IMR-90 (cell line): ENCODE data around the gene MBTPS1. TPM values are rescaled to one million over a fixed set of nuclear protein-coding genes. Genes with fewer than 3 reads are reported as not detected.

Source experiments
- ATAC-seq: fragments of 200-7000 bp; cut with Tn5 transposase; 2 replicates; pipeline ENCODE4 v1.9.1; 2020; ENCODE audit warnings: low read depth, mild to moderate bottlenecking, moderate library complexity
- BruUV-seq: library from RNA; stranded (reverse); fragments of 400-500 nt; replicated peaks from 2 replicates; lab custom pipeline; 2021; lab: Mats Ljungman, UMichigan
- CTCF ChIA-PET: fragments of 300-600 bp; formaldehyde crosslinking; extraction: SDS; loops from one replicate; lab custom pipeline; 2021; ENCODE audit warnings: antibody characterized with exemption; lab: Yijun Ruan, JAX
- POLR2A ChIA-PET: fragments of 300-600 bp; sonication (Branson Sonifier 250); formaldehyde crosslinking; loops from one replicate; lab custom pipeline; 2022; ENCODE audit warnings: antibody characterized with exemption; ENCODE audit not compliant: unreplicated experiment; lab: Charles Lee
- DNase-seq: peaks from one replicate; pipeline ENCODE4 v3.0.0; 2013
- H2AFZ ChIP-seq: replicated peaks from 2 replicates; pipeline ENCODE3; 2013; ENCODE audit warnings: low read length, mild to moderate bottlenecking; ENCODE audit not compliant: poor library complexity
- H2AK5ac ChIP-seq: 2 replicates; pipeline ENCODE4 v1.6.1; 2013; ENCODE audit warnings: low read depth, low read length, inconsistent platforms
- H2AK9ac ChIP-seq: replicated peaks from 2 replicates; pipeline ENCODE3; 2013; ENCODE audit warnings: mild to moderate bottlenecking, low read depth, low read length, moderate library complexity; ENCODE audit not compliant: poor library complexity
- H2BK120ac ChIP-seq: 2 replicates; pipeline ENCODE4 v1.6.1; 2013; ENCODE audit warnings: low read depth, low read length, inconsistent platforms
- H2BK15ac ChIP-seq: 3 replicates; pipeline ENCODE4 v1.6.1; 2013; ENCODE audit warnings: low read depth, low read length, inconsistent platforms
- H2BK20ac ChIP-seq: 2 replicates; pipeline ENCODE4 v1.6.1; 2013; ENCODE audit warnings: low read depth, mild to moderate bottlenecking, inconsistent platforms, low read length, moderate library complexity
- H2BK5ac ChIP-seq: 2 replicates; pipeline ENCODE4 v1.6.1; 2013; ENCODE audit warnings: mild to moderate bottlenecking, low read depth, low read length, inconsistent platforms; ENCODE audit not compliant: poor library complexity, severe bottlenecking
- H3K14ac ChIP-seq: replicated peaks from 2 replicates; pipeline ENCODE4 v1.6.1; 2013; ENCODE audit warnings: low read depth, low read length, inconsistent platforms
- H3K18ac ChIP-seq: 2 replicates; pipeline ENCODE4 v1.6.1; 2013; ENCODE audit warnings: low read depth, low read length, control low read depth
- H3K23ac ChIP-seq: 2 replicates; pipeline ENCODE4 v1.6.1; 2013; ENCODE audit warnings: low read depth, low read length, inconsistent platforms
- H3K27ac ChIP-seq: 2 replicates; pipeline ENCODE4 v1.5.1; 2013; ENCODE audit warnings: mild to moderate bottlenecking, control low read depth, low read length; ENCODE audit not compliant: insufficient read depth
- H3K27me3 ChIP-seq: 2 replicates; pipeline ENCODE4 v1.6.1; 2013; ENCODE audit warnings: low read length; ENCODE audit not compliant: control insufficient read depth, insufficient read depth
- H3K36me3 ChIP-seq: 2 replicates; pipeline ENCODE4 v1.6.1; 2013; ENCODE audit warnings: low read length, mixed read lengths; ENCODE audit not compliant: control insufficient read depth, insufficient read depth
- H3K4ac ChIP-seq: 2 replicates; pipeline ENCODE4 v1.6.1; 2013; ENCODE audit warnings: low read depth, low read length, inconsistent platforms
- H3K4me1 ChIP-seq: 2 replicates; pipeline ENCODE4 v1.6.1; 2013; ENCODE audit warnings: low read length, mixed read lengths; ENCODE audit not compliant: control insufficient read depth, insufficient read depth
- H3K4me2 ChIP-seq: 2 replicates; pipeline ENCODE4 v1.6.1; 2013; ENCODE audit warnings: low read depth, mild to moderate bottlenecking, control low read depth, low read length, moderate library complexity
- H3K4me3 ChIP-seq: 2 replicates; pipeline ENCODE4 v1.5.1; 2013; ENCODE audit warnings: low read depth, mild to moderate bottlenecking, control low read depth, low read length, moderate library complexity; ENCODE audit not compliant: insufficient read depth
- H3K56ac ChIP-seq: 2 replicates; pipeline ENCODE4 v1.6.1; 2013; ENCODE audit warnings: low read length, inconsistent platforms; ENCODE audit not compliant: insufficient read depth; ENCODE audit errors: extremely low read depth
- H3K79me1 ChIP-seq, 2 experiments: 2 replicates each; pipeline ENCODE4 v1.6.1; 2013; ENCODE audit warnings: low read length in 2 of 2, inconsistent platforms in 1 of 2, low read depth in 1 of 2
- H3K9ac ChIP-seq: 2 replicates; pipeline ENCODE4 v1.6.1; 2013; ENCODE audit warnings: low read depth, low read length, control low read depth
- H3K9me1 ChIP-seq: 2 replicates; pipeline ENCODE4 v1.6.1; 2013; ENCODE audit warnings: low read length, inconsistent platforms; ENCODE audit not compliant: insufficient read depth
- H3K9me3 ChIP-seq: 2 replicates; pipeline ENCODE4 v1.6.1; 2013; ENCODE audit warnings: low read length; ENCODE audit not compliant: control insufficient read depth, insufficient read depth
- H4K20me1 ChIP-seq: 2 replicates; pipeline ENCODE4 v1.6.1; 2013; ENCODE audit warnings: low read length, inconsistent platforms; ENCODE audit not compliant: insufficient read depth
- H4K5ac ChIP-seq: 2 replicates; pipeline ENCODE4 v1.6.1; 2013; ENCODE audit warnings: mild to moderate bottlenecking, low read depth, low read length, control low read depth
- H4K8ac ChIP-seq, 2 experiments: 2 replicates each; pipeline ENCODE4 v1.6.1; 2013; ENCODE audit warnings: low read depth in 2 of 2, low read length in 2 of 2, control low read depth in 1 of 2, inconsistent platforms in 1 of 2
- H4K91ac ChIP-seq: 2 replicates; pipeline ENCODE4 v1.6.1; 2013; ENCODE audit warnings: low read depth, low read length, inconsistent platforms; ENCODE audit not compliant: insufficient read depth
- BHLHE40 ChIP-seq: fragments of 150-350 bp; IDR thresholded peaks from 2 replicates; pipeline ENCODE4 v1.6.1; 2016; ENCODE audit warnings: mild to moderate bottlenecking, low read depth, low read length
- CEBPB ChIP-seq: IDR thresholded peaks from 2 replicates; pipeline ENCODE4 v1.6.1; 2012; ENCODE audit warnings: low read depth, low read length, improper control_type of control experiment
- CHD1 ChIP-seq: IDR thresholded peaks from 2 replicates; pipeline ENCODE4 v1.6.1; 2012; ENCODE audit warnings: low read depth, low read length, improper control_type of control experiment
- CTCF ChIP-seq: conservative IDR thresholded peaks from 2 replicates; pipeline ENCODE4 v1.5.1; 2012; ENCODE audit warnings: mild to moderate bottlenecking, low read depth, low read length, improper control_type of control experiment
- ELK1 ChIP-seq: fragments of 150-350 bp; IDR thresholded peaks from 2 replicates; pipeline ENCODE4 v1.6.1; 2016; ENCODE audit warnings: low read depth, mild to moderate bottlenecking, low read length, moderate library complexity, borderline replicate concordance
- MAFK ChIP-seq: IDR thresholded peaks from 2 replicates; pipeline ENCODE4 v1.6.1; 2012; ENCODE audit warnings: low read depth, low read length, improper control_type of control experiment
- MAZ ChIP-seq: IDR thresholded peaks from 2 replicates; pipeline ENCODE4 v1.6.1; 2012; ENCODE audit warnings: low read depth, mild to moderate bottlenecking, low read length, improper control_type of control experiment, moderate library complexity, borderline replicate concordance
- MXI1 ChIP-seq: IDR thresholded peaks from 2 replicates; pipeline ENCODE4 v1.6.1; 2012; ENCODE audit warnings: low read depth, mild to moderate bottlenecking, low read length, moderate library complexity, borderline replicate concordance
- NFE2L2 ChIP-seq: fragments of 150-350 bp; IDR thresholded peaks from 2 replicates; pipeline ENCODE4 v1.6.1; 2016; ENCODE audit warnings: low read depth, mild to moderate bottlenecking, low read length
- RAD21 ChIP-seq: IDR thresholded peaks from 2 replicates; pipeline ENCODE4 v1.6.1; 2012; ENCODE audit warnings: low read length, improper control_type of control experiment
- RCOR1 ChIP-seq: IDR thresholded peaks from 2 replicates; pipeline ENCODE4 v1.6.1; 2012; ENCODE audit warnings: mild to moderate bottlenecking, low read length, improper control_type of control experiment; ENCODE audit not compliant: insufficient replicate concordance
- SMC3 ChIP-seq: fragments of 150-350 bp; IDR thresholded peaks from 2 replicates; pipeline ENCODE4 v1.6.1; 2016; ENCODE audit warnings: low read depth, mild to moderate bottlenecking, antibody characterized with exemption, low read length, moderate library complexity
- USF2 ChIP-seq: fragments of 150-350 bp; IDR thresholded peaks from 2 replicates; pipeline ENCODE4 v1.6.1; 2017; ENCODE audit warnings: mild to moderate bottlenecking, antibody characterized with exemption, low read length, low read depth
- WGBS, 2 experiments: methylation state at CpG; one replicate each; pipeline versions ENCODE4 v1.1.5 to v1.1.7; 2013; ENCODE audit warnings: missing lambda C conversion rate in 2 of 2; ENCODE audit not compliant: insufficient read length in 1 of 2; ENCODE audit errors: extremely low coverage in 2 of 2; 5-methylcytosine and 5-hydroxymethylcytosine counted together
- dilution Hi-C: fragments of 300-500 bp; cut with HindIII; formaldehyde crosslinking; loops from one replicate; pipeline ENCODE4 v1.14.3; 2018; ENCODE audit warnings: low sequenced_read_pairs; ENCODE audit not compliant: unreplicated experiment
- in situ Hi-C: fragments of 300-500 bp; cut with MboI; formaldehyde crosslinking; loops from 3 replicates; pipeline ENCODE4 v1.14.3; 2019; ENCODE audit warnings: low sequenced_read_pairs, inconsistent platforms, mixed read lengths
- intact Hi-C: fragments of 100-400 bp; cut with micrococcal nuclease; formaldehyde crosslinking; loops from 2 replicates; pipeline ENCODE4 v1.10.0; 2022
- polyA plus RNA-seq, 3 experiments: library from polyadenylated mRNA; depleted of rRNA; stranded (reverse); fragments of >200 nt; gene quantifications; 2 replicates each; pipeline ENCODE4 v1.2.3, GENCODE V29; 2012; ENCODE audit warnings: low replicate concordance in 1 of 3
- total RNA-seq: library from RNA; depleted of rRNA; stranded (reverse); fragments of >200 nt; gene quantifications from 2 replicates; pipeline ENCODE4 v1.2.3, GENCODE V29; 2012

The MBTPS1 gene
- total and polyA plus RNA-seq, 2 of the 4 experiments (the other 2 are of a cell fraction): 59.0 to 70.4 TPM

GRCh38 chr16:84062734-84063640 lies 53.8 kb downstream of the MBTPS1 start:
- H2BK5ac ChIP-seq: no peak overlapping the region
- no peak overlapping the region for H3K23ac ChIP-seq
- no peak overlapping the region for H3K56ac ChIP-seq
- no peak for TF ChIP-seq RCOR1
- TF ChIP-seq MAZ: no peak; the same call in 1 of the 2 replicates
- TF ChIP-seq MAFK: no peak
- no peak for TF ChIP-seq BHLHE40
- peak; percentile 72 for TF ChIP-seq RAD21
- no peak for TF ChIP-seq CEBPB
- TF ChIP-seq CHD1: no peak
- TF ChIP-seq ELK1: no peak
- TF ChIP-seq NFE2L2: no peak
- TF ChIP-seq SMC3: peak; percentile 94
- TF ChIP-seq MXI1: no peak
- no peak for TF ChIP-seq USF2
- TF ChIP-seq CTCF: peak; percentile 92

More at GRCh38 chr16:84062734-84063640, 53.8 kb downstream of the MBTPS1 start:
- no TSS peak for BruUV-seq
- Histone ChIP-seq H3K9me1 (no peaks in the 10 kb centered on the region), H3K79me1 (peaks cover 0 to 4% of the 10 kb centered on the region in 2 experiments; a peak in 1 of 4 replicates), H2BK120ac (no peak overlapping the region), H3K27ac (no peak overlapping the region), H3K4ac (no peak overlapping the region), H3K4me3 (no peak overlapping the region), H3K4me2 (no peak overlapping the region), H3K36me3 (peaks cover 47% of the 10 kb centered on the region), H2BK15ac (no peak overlapping the region), H3K18ac (no peak overlapping the region), H4K20me1 (0 out of 2 replicates have a peak, but pooled peaks cover 3% of the 10 kb centered on the region), H3K9ac (no peak overlapping the region), H4K5ac (no peak overlapping the region), H3K4me1 (peaks cover 1% of the 10 kb centered on the region; the same call in 1 of the 2 replicates), H2AFZ (peak overlapping the region; percentile 39), H3K14ac (no peak overlapping the region), H4K91ac (no peak overlapping the region), H3K27me3 (no peaks in the 10 kb centered on the region), H2AK5ac (no peak overlapping the region), H3K9me3 (no peaks in the 10 kb centered on the region), H2BK20ac (no peak overlapping the region), H4K8ac (no peak overlapping the region), H2AK9ac (peak overlapping the region; percentile 18)
- ChIA-PET CTCF (interaction anchor here (1.0 to 1.4 kb wide), 3 partner anchors 92 to 109 kb away, joined by 3 to 5 read pairs (median 5); no protein-coding TSS in a partner anchor), POLR2A (no interaction called here)
- DNase-seq: peak; percentile 74
- WGBS, 2 experiments: 43% methylated on average over 9 of the region's 25 CpGs; no CpG with 5 or more reads in 1 of the 2 experiments
- intact Hi-C loops: loop anchor here (1.0 kb wide), 1 partner anchor 107 kb away; no protein-coding TSS in a partner anchor
- ATAC-seq: peak; percentile 99
- dilution Hi-C loops: no loop called here
- in situ Hi-C loops: no loop called here
